GM21367 (cell line): ENCODE data around the gene GRIN2C.

Experiments used
- ATAC-seq: cut with Tn5 transposase; IDR thresholded peaks from one replicate; pipeline ENCODE4 v1.9.1; 2021; ENCODE audit not compliant: unreplicated experiment

The GRIN2C gene

DNA sequence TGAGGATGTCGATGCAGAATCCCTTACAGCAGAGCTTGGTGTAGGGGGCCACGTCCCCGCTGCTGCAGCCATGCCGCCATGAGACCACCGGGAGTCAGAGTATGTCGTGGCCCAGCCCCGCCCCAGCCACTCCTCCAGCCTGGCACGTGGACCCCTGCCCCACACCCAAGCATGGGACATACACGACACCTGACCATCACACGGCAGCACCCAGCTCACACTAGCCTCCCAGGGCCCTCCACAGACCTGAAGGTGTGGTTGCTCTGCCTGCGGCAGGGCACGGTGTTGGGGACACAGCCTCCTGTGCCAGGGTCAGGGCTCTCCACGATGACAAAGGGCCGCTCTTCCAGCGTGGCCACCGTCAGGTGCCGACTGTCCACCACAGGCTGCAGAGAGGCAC, 9.4 kb downstream of the GRIN2C start:
- no peak for ATAC-seq

DNA sequence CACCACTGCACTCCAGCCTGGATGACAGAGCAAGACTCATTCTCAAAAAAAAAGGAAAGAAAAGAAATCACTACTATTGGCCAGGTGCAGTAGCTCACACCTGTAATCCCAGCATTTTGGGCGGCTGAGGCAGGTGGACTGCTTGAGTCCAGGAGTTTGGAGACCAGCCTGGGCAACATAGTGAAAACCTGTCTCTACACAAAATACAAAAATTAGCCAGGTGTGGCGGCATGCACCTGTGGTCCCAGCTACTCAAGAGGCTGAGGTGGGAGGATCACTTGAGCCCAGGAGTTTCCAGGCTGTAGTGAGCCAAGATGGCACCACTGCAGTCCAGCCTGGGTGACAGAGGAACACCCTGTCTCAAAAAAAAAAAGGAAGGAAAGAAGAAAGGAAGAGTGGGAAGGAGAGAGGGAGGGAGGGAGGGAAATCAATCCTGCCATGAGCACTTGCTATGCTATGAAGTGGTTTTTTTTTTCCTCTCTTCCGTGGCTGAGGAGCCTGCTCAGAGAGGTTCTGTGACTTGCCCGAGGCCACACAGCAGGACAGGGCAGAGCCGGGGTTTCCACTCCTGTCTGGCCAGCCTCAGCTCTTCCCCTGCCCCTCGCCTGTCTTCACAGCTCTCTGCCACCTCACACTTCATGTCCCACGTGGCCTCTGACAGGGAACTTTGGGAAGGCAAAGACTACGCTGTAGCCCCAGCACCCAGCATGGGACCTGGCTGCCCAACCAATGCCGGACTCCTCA, 10.9 kb downstream of the GRIN2C start:
- ATAC-seq: no peak

DNA sequence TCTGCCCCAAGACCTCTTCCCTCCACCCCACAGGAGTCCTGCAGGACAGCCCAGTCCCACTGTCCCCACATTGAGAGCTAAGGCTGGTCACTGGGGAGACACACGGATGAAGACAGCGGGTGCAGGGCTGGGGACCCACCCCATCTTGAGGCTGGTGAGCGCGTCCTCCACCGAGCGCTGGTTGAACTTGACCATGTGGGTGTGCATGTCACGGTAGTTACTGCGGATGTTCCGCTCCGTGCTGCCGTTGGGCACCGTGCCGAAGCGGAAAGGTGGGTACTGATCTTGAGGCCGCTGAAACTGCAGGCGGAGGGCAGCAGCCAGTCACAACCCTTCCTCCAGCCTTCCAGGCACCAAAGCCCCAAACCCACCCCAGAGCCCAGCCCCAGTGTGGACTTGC, 13.1 kb downstream of the GRIN2C start:
- ATAC-seq: no peak

- no peak for ATAC-seq
Measured at GRCh38 chr17:74843352-74843627, 16.4 kb downstream of the GRIN2C start.

DNA sequence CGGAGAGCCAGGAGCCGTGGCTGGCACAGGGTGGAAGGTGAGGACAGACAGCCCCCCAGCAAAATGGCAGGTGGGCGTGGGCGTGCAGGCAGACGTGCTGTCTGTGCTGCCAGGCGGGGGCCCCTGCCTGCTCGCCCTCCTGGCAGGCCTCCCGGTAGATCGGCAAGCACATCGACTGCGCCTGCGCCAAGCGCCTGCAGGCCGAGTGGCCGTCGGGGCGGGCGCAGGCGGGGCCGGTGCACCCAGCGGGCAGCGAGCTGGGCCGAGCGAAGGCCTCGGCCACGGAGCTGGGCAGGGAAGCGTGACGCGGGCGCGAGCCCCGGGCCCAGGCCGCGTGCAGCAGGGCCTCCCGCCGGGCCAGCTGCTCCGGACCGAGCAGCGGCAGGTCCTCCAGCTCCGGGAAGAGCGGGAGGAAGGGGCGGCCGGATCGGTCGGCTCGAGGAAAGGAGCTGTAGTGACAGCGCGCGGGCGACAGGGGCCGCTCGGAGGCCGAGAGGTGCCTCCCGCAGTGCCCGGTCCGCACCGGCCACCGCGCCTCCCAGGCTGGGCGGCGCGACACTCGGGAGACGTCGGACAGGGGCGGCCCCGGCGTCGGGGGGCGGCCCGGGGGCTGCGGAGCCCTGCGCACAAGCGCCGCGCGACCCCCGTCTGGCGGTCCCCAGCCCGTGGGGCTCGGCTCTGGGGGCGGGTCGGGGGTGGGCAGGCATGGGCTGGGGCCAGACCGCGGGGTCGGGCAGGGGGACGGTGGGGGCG, 16.9 kb downstream of the GRIN2C start:
- ATAC-seq: no peak

DNA sequence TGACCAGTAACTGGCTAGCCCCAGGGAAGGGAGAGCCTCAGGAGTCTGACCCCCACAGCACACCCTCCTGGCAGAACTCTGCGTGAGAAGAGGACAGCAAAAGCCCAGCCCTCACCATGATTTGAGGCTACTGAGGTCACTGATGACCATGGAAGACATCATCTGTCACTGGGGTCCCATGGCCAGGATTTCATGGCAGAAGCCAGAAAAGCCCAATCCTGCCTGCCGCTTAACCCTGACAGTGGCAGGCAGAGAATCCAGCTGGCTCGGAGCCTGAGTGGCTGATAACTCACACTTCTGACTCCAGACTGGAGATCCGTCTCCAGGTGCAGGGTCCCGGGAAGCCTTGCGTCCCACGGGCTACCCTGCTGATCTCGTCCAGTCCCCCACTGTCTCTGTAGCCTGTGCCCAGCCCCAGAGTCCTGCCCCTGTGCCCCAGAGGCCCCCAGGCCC, 17.5 kb downstream of the GRIN2C start:
- no peak for ATAC-seq

GRCh38 chr17:74840989-74841666, 18.6 kb downstream of the GRIN2C start:
- no peak for ATAC-seq

- ATAC-seq: no peak
Measured at GRCh38 chr17:74839990-74840852, 19.5 kb downstream of the GRIN2C start.

- ATAC-seq: no peak
Measured at GRCh38 chr17:74838274-74838673, 21.4 kb downstream of the GRIN2C start.

GRCh38 chr17:74836691-74837467, 22.8 kb downstream of the GRIN2C start:
- no peak for ATAC-seq

- ATAC-seq: no peak
Measured at GRCh38 chr17:74836191-74836590, 23.5 kb downstream of the GRIN2C start.

DNA sequence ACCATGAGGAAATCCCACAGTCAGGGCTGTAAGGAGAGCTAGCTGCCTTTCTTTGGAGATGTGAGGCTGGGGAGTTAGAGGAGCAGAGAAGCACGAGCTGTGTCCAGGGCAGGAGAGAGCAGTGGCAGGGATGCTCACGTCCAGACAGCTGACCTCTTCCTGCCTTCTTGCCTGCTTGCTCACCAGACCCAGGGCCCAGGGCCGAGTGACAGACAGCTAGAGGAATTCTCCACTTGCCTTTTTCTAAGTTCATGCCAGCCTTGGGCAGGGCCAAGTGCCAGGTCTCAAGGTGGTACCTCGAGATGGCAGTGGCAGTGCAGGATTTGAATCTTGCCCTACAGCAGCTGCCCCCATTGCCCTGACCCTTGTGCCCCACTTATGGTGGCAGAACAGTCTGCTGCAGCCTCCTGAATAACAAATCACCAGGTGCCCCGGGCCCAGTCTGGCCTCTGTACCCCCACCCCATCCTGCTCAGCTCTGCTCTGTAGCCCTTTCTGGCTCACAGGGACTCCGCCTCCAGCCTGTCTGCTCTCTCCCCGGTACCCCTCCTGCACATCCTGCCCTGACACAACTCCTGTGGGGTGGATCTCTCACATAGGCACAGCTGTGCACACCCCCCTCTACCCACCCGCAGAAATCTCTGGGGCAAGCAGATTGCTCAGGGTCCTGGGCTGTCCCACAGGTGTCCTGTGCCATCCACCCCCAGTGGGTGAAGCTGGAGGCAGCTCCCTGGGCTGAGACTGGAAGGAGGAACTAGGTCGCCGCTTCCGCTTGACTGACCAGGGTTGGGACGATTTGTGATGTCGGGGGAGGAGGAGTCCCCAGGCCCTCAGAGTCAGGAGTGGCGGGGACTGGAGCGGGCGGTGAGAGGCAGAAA, 25.9 kb downstream of the GRIN2C start:
- ATAC-seq: no peak

DNA sequence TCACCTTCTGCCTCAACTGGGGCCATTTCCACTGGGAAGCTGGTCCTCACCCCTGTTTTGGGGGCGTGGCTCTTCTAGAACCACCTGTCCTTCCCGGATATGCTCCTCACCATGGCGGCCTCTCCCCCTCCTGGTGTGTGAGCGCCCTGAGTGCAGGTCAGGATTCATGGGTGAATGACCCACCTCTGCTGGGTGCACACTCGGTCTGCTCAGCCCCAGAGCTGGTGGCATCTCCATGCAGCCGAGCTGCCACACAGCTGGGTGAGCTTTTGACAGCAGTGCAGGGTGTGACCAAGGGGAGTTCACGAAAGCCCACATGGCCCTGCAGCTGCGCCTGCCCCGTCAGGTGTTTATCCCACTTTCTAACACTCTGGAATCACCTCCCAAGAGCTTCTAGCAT, 27.3 kb downstream of the GRIN2C start:
- no peak for ATAC-seq

DNA sequence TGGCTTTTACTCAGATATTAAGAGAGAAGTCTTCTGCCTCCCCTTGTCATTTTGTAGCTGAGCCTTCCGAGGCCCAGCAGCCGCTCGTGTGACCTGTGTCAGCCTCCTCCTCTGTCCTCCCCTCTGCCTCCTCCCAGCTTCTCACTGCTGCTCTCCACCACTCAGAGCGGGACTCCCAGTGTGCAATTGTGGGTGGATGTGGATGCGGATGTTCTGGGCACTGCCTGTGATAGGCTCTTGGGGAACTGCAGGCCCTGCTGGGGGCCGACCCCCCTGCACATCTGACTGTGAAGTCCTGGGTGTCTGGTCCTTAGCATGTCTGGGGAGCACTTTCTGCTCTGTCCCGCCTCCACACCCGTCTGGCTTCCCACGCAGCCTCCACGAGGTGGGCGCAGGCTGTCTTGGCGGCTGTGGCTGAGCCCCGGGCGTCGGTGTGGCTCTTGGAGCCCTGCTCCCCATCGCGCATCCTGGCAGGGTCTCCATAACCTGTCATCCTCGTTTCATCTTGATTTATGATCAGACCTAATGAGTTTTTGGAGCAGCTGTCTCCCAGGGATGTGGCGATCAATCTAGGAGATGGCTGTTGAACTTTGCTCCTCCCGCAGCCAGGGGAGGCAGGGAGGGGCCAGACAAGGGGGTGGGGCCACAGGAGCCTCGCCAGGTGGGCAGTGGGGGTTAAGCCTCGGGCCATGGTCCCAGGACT, 28.1 kb downstream of the GRIN2C start:
- ATAC-seq: no peak

- no peak for ATAC-seq
Measured at GRCh38 chr17:74830861-74831260, 28.8 kb downstream of the GRIN2C start.

- ATAC-seq: no peak
Measured at GRCh38 chr17:74827800-74828199, 31.9 kb downstream of the GRIN2C start.

DNA sequence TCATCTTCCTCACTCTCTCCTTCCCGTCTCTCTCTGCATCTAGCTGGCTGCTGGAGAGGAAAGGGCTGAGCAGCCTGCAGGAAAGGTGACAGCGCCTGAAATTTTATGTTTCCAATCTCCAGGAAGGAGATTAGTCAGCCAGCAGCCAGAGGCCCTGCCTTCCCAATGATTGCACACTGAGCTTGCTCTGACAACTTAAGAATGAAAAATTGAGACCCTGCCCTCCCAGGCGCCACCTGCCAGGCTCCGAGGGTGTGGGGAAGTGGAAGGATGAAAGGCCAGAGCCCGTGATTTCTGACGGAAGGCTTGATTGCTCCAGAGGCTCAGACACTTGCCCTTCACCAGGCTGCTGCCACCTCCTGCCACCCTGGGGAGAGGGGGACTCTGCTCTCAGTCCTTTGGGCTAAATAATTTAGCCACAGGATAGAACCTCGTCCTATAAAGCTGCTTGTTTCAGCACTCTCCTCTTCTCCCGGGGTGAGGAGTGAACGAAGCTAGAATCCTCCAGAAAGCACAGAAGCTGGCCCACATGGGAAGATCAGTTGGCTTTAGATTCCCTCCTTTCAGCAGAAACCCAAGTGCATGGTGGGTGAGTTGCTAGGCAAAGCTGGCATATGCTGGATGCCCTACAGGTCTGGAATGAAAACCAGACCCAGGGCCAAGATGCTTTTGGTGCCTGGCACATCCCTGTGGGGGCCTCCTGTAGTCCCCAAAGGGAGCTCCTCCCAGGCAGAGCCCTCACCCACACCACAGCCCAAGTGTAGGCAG, 33.5 kb downstream of the GRIN2C start:
- ATAC-seq: no peak

DNA sequence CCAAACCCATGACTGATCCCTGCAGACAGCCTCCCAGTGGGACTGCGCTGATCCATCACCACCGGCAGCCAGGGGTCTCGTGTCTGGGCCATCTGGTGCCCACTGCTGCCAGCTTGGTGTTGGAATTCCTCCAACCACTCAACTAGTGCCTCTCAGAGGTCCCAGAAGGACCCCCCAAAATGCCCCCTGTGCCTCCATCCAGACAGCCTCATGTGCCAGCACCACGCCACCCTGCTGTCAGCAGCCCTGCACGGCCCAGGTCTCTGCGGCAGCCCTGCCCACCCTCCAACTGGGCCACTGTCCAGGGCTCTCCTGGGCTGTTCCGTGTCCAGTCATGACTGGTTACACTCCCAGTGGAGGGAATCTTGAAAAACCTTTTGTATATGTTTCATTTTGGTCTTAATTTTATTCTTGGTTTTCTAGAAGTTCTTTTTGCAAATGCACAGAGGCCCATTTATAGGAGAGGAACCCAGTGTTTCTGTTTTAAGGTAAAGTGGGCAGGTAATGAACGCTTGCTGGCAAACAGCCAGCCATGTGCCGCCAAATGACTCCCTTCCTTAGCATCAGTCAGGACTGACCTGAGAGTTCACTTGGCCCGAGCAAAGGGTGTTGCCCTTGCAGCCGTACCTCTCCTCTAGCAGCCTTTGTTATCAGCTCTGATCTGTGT, 34.6 kb downstream of the GRIN2C start:
- no peak for ATAC-seq
